Activated CD8-positive, alpha-beta memory T cell treated with anti-CD3 and anti-CD28 coated beads, Interleukin-2, amount 50 U/mL, for 4 hours (primary cell): ENCODE measurements around the gene COX11.

Source experiments
- DNase-seq: peaks from one replicate; pipeline ENCODE4 v3.0.0-alpha.2; 2020

COX11 gene

GRCh38 chr17:54956791-54957190, 11.7 kb downstream of the COX11 start:
- no peak for DNase-seq

- no peak for DNase-seq
Observed at GRCh38 chr17:54951286-54951685, 17.2 kb downstream of the COX11 start.

- no peak for DNase-seq
Observed at GRCh38 chr17:54950116-54950515, 18.3 kb downstream of the COX11 start.

- DNase-seq = no peak
Observed at GRCh38 chr17:54948380-54948779, 20.1 kb downstream of the COX11 start.

GRCh38 chr17:54947396-54947795, 21.1 kb downstream of the COX11 start:
- DNase-seq = no peak

GRCh38 chr17:54945671-54946070, 22.8 kb downstream of the COX11 start:
- DNase-seq = no peak

GRCh38 chr17:54945231-54945630, 23.2 kb downstream of the COX11 start:
- no peak for DNase-seq

- DNase-seq = no peak
Observed at GRCh38 chr17:54944796-54945195, 23.7 kb downstream of the COX11 start.

- DNase-seq = no peak
Observed at GRCh38 chr17:54941285-54941684, 27.2 kb downstream of the COX11 start.

- DNase-seq = no peak
Observed at GRCh38 chr17:54937426-54937825, 31.0 kb downstream of the COX11 start.

GRCh38 chr17:54937018-54937417, 31.4 kb downstream of the COX11 start:
- DNase-seq = no peak

- DNase-seq = no peak
Observed at GRCh38 chr17:54935471-54935870, 33.0 kb downstream of the COX11 start.

GRCh38 chr17:54933921-54934320, 34.5 kb downstream of the COX11 start:
- no peak for DNase-seq

GRCh38 chr17:54932711-54933110, 35.7 kb downstream of the COX11 start:
- no peak for DNase-seq

GRCh38 chr17:54927525-54927924, 40.9 kb downstream of the COX11 start:
- DNase-seq = no peak

GRCh38 chr17:54924405-54924804, 44.0 kb downstream of the COX11 start:
- DNase-seq = no peak

GRCh38 chr17:54920819-54921218, 47.6 kb downstream of the COX11 start:
- DNase-seq = no peak

GRCh38 chr17:54919425-54919824, 49.0 kb downstream of the COX11 start:
- DNase-seq = no peak

GRCh38 chr17:54916721-54917120, 51.7 kb downstream of the COX11 start:
- no peak for DNase-seq
